Heart right ventricle (tissue), 16 donors: Measurements from ENCODE around the gene SP140. TPM values are rescaled to one million over a fixed set of nuclear protein-coding genes. Genes with fewer than 3 reads are reported as not detected.
"Not testable (repeated sequence)": the region's sequence is repeated elsewhere in the genome, so short reads cannot be mapped to it uniquely, and the experiment has no call there.

ENCODE experiments used
- ATAC-seq, 8 donors: fragments of 200-7000 bp; cut with Tn5 transposase; one replicate each; pipeline ENCODE4 v1.9.1; 2020; ENCODE audit warnings: mild to moderate bottlenecking in 8 of 8, moderate library complexity in 8 of 8, moderate number of reproducible peaks in 1 of 8
- DNase-seq, 2 donors: peaks; one replicate each; pipeline ENCODE4 v3.0.0-alpha.2; 2020
- H3K27ac ChIP-seq, 10 donors: fragments of 200-600 bp; sonication (generic) in 2 of 10; one replicate each; pipeline versions ENCODE4 v1.5.0 to v1.8.0; 2020 to 2022; ENCODE audit warnings: mild to moderate bottlenecking in 3 of 10
- H3K27me3 ChIP-seq, 7 donors: fragments of 200-600 bp; one replicate each; pipeline ENCODE4 v1.8.0; 2021 to 2022; ENCODE audit warnings: mild to moderate bottlenecking in 2 of 7
- H3K36me3 ChIP-seq, 9 donors: fragments of 200-600 bp; sonication (generic) in 1 of 9; one replicate each; pipeline versions ENCODE4 v1.5.0 to v1.8.0; 2020 to 2022; ENCODE audit warnings: mild to moderate bottlenecking in 2 of 9
- H3K4me1 ChIP-seq, 9 donors: fragments of 200-600 bp; sonication (generic) in 1 of 9; one replicate each; pipeline versions ENCODE4 v1.5.0 to v1.8.0; 2020 to 2022; ENCODE audit warnings: mild to moderate bottlenecking in 4 of 9
- H3K4me3 ChIP-seq, 10 donors: fragments of 200-600 bp; sonication (generic) in 2 of 10; one replicate each; pipeline versions ENCODE4 v1.5.0 to v1.8.0; 2020 to 2022; ENCODE audit warnings: mild to moderate bottlenecking in 7 of 10, moderate library complexity in 2 of 10
- H3K9me3 ChIP-seq, 11 donors: fragments of 200-600 bp in 10 of 11; sonication (generic) in 2 of 11; one replicate each; pipeline versions ENCODE4 v1.5.0 to v1.8.0; 2013 to 2022; ENCODE audit warnings: mild to moderate bottlenecking in 2 of 11, control low read depth in 1 of 11, moderate library complexity in 1 of 11
- CTCF ChIP-seq, 9 donors: fragments of 200-600 bp; sonication (generic) in 2 of 9; IDR thresholded peaks; one replicate each; pipeline versions ENCODE4 v1.5.0 to v1.8.0; 2021 to 2022; ENCODE audit warnings: antibody characterized with exemption in 9 of 9, mild to moderate bottlenecking in 5 of 9, moderate library complexity in 1 of 9
- WGBS, 2 donors: extraction: QIAGEN DNeasy Blood & Tissue Kit; methylation state at CpG; one replicate each; pipeline ENCODE4 v1.1.7; 2013; ENCODE audit warnings: inconsistent platforms in 1 of 2; 5-methylcytosine and 5-hydroxymethylcytosine counted together
- intact Hi-C, 10 donors: fragments of 100-400 bp; cut with DNase I; formaldehyde crosslinking; loops; one replicate each; pipeline versions ENCODE4 v1.11.1 to v1.14.2; 2022
- polyA plus RNA-seq, 2 donors: library from polyadenylated mRNA; stranded (reverse); fragments of 200-250 nt; gene quantifications; one replicate each; pipeline ENCODE4 v1.2.3, GENCODE V29; 2013
- total RNA-seq, 10 donors: library from RNA; stranded (reverse); fragmentation: NEBNext Ultra II Directional in 3 of 10; extraction: Animal tissue kit (Norgen Biotek cat#: 25700) in 3 of 10; gene quantifications; one replicate each; pipeline versions ENCODE4 v1.2.1 to v1.2.4, GENCODE V29; 2021 to 2023
- donor health status: Arrhythmogenic right ventricular cardiomyopathy.
- donor health status: ischemic (EF 13 %, LVEDD 7.1; RV severe dilation, severe dysfunction).
- donor health status: healthy with polysubstance abuse.
- donor health status: DM: no; HTN: yes; CAD: no.
- donor health status: DM: no; HTN: no; CAD: no.
- donor health status: ischemic (EF 25% LVEDD 6.9; RV normal size, moderate dysfunction).
- donor health status: ischemic (EF 25% LVEDD 5.7; RV mildly dilated, moderate dysfunction).
- donor health status: healthy.
- donor health status: DM: yes; HTN: yes; CAD: no.
- donor health status: Ischemic cardiomyopathy.
- donor health status: ischemic (EF 35%, LVEDD 5.7; RV mildly dilated, moderate dysfunction).
- donor health status: nonischemic (EF 11% LVEDD 7.7; RV severe dilation, severe dysfunction).
- donor health status: DM: yes; HTN: yes; CAD: no.
- donor health status: PGD.
- donor health status: ischemic (EF 29% LVEDD 5.4; RV normal size, mild dysfunction).
- donor health status: nonischemic (EF 23%, LVEDD 6.1; RV moderate dilation, normal function).

The SP140 gene
- total and polyA plus RNA-seq, 12 donors: 0.09 to 3.3 (median 0.58) TPM; not detected in 2

- H3K27ac ChIP-seq: peak overlapping the region in 4 of 10 donors; percentile 26 to 54 (median 50)
- no peak for DNase-seq
- TF ChIP-seq CTCF (IDR thresholded peaks at IDR 0.05): no peak
- WGBS, 2 donors: 69 to 74% methylated on average over 3 of the region's 3 CpGs
- H3K36me3 ChIP-seq: peaks cover 0 to 10% (median 0%) of the 10 kb centered on the region in 9 donors
- H3K9me3 ChIP-seq: peaks cover 0 to 13% (median 0%) of the 10 kb centered on the region in 11 donors
- peaks cover 0 to 19% (median 0%) of the 10 kb centered on the region in 9 donors for H3K4me1 ChIP-seq
- H3K27me3 ChIP-seq: peaks cover 0 to 3% (median 0%) of the 10 kb centered on the region in 7 donors
- ATAC-seq: peak in 1 of 8 donors; percentile 45
- H3K4me3 ChIP-seq: no peak overlapping the region
- intact Hi-C loops: loop anchor here in 1 of 10 donors (5.0 kb wide), 1 partner anchor 256 kb away; no protein-coding TSS in a partner anchor
Measured at GRCh38 chr2:230286048-230286447, 60.5 kb downstream of the SP140 start.

GRCh38 chr2:230289311-230289710 is 63.8 kb downstream of the SP140 start:
- H3K9me3 ChIP-seq: peaks cover 0 to 13% (median 0%) of the 10 kb centered on the region in 11 donors
- peaks cover 0 to 11% (median 0%) of the 10 kb centered on the region in 9 donors for H3K36me3 ChIP-seq
- not testable (repeated sequence) for H3K27ac ChIP-seq, ATAC-seq, DNase-seq, H3K27me3 ChIP-seq, H3K4me3 ChIP-seq
- WGBS, 2 donors: 86 to 89% methylated on average over 4 of the region's 4 CpGs
- H3K4me1 ChIP-seq: peaks cover 0 to 19% (median 0%) of the 10 kb centered on the region in 9 donors
- intact Hi-C loops: loop anchor here in 1 of 10 donors (5.0 kb wide), 1 partner anchor 253 kb away; no protein-coding TSS in a partner anchor

- Histone ChIP-seq H3K27ac (no peak overlapping the region), H3K4me1 (no peaks in the 10 kb centered on the region), H3K9me3 (peaks cover 0 to 12% (median 0%) of the 10 kb centered on the region in 11 donors), H3K27me3 (peaks cover 0 to 2% (median 0%) of the 10 kb centered on the region in 7 donors), H3K4me3 (no peak overlapping the region), H3K36me3 (peaks cover 0 to 31% (median 0%) of the 10 kb centered on the region in 9 donors)
- ATAC-seq (no peak), DNase-seq (no peak)
- TF ChIP-seq CTCF (IDR thresholded peaks at IDR 0.05): no peak
- intact Hi-C loops: loop anchor here in 1 of 10 donors (10.0 kb wide), 1 partner anchor 60 kb away; no protein-coding TSS in a partner anchor
- 87 to 88% methylated on average over 6 of the region's 6 CpGs for WGBS, 2 donors
Measured at GRCh38 chr2:230295192-230295591, 69.7 kb downstream of the SP140 start.

- Histone ChIP-seq H3K9me3 (peaks cover 0 to 27% (median 0%) of the 10 kb centered on the region in 11 donors), H3K27me3 (no peaks in the 10 kb centered on the region), H3K36me3 (peaks cover 0 to 23% (median 0%) of the 10 kb centered on the region in 9 donors), H3K4me3 (no peak overlapping the region), H3K27ac (no peak overlapping the region), H3K4me1 (no peaks in the 10 kb centered on the region)
- ATAC-seq: no peak
- TF ChIP-seq CTCF (IDR thresholded peaks at IDR 0.05): no peak
- intact Hi-C loops: loop anchor here in 1 of 10 donors (10.0 kb wide), 1 partner anchor 62 kb away; no protein-coding TSS in a partner anchor
- no peak for DNase-seq
Measured at GRCh38 chr2:230296917-230297316, 71.4 kb downstream of the SP140 start.

- Histone ChIP-seq H3K4me1 (no peaks in the 10 kb centered on the region), H3K36me3 (peaks cover 0 to 23% (median 0%) of the 10 kb centered on the region in 9 donors), H3K4me3 (no peak overlapping the region), H3K27ac (no peak overlapping the region), H3K27me3 (no peaks in the 10 kb centered on the region), H3K9me3 (peaks cover 0 to 53% (median 8%) of the 10 kb centered on the region in 11 donors)
- intact Hi-C loops: loop anchor here in 1 of 10 donors (10.0 kb wide), 1 partner anchor 65 kb away; no protein-coding TSS in a partner anchor
- DNase-seq (no peak), ATAC-seq (no peak)
- no peak for TF ChIP-seq CTCF (IDR thresholded peaks at IDR 0.05)
- WGBS, 2 donors: 71 to 88% methylated on average over 2 of the region's 2 CpGs
Measured at GRCh38 chr2:230299618-230300017, 74.1 kb downstream of the SP140 start.
